Measurements from ENCODE around the gene ZNF579. TPM values are rescaled to one million over a fixed set of nuclear protein-coding genes. Genes with fewer than 3 reads are reported as not detected.

ZNF579 gene
- total and polyA plus RNA-seq, 10 of the 15 experiments (the other 5 are each of a cell fraction or from before 2014, with no cell fraction given) = 0.11 to 11.7 (median 1.5) TPM

DNA sequence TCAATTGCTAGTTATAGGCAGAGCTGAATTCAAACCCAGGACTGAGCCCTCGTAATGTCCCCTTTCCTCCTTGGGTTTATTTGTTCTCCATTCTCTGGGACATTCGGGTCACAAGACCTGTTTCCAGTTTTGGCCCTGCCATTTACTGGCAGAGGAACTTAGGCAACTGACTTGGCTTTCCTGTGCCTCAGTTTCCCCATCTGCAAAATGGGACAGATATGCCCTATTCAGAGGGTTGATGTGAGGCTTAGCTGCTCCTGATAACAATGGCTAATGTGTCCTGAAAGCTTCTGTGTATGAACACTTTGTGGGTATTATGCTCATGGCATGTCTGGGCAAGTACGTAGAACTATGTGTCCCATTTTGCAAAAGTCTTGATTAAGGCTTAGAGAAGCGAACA, 20.4 kb upstream of the ZNF579 start:
- intact Hi-C loops (cut with micrococcal nuclease; ENCODE audit: unreplicated experiment) = loop anchor here (5.0 kb wide), 1 partner anchor 41 kb away; the partner anchor contains the start of genes ZNF580 and ZNF581
- Histone ChIP-seq H3K4me2 (ENCODE audit: control insufficient read depth, insufficient read depth) (peak overlapping the region; percentile 96), H3K36me3 (ENCODE audit: control insufficient read depth in 2 of 2, insufficient read depth in 2 of 2, low read length in 1 of 2) (no peaks in the 10 kb centered on the region), H3K79me2 (ENCODE audit: control insufficient read depth, insufficient read depth, low read length) (peaks cover 13% of the 10 kb centered on the region), H3K9me3 (replicated peaks; ENCODE audit: control insufficient read depth, insufficient read depth, low read length) (no peaks in the 10 kb centered on the region; the same call in 2 of the 3 replicates), H2AFZ (ENCODE audit: control insufficient read depth, low read depth, low read length) (no peak overlapping the region), H4K20me1 (ENCODE audit: control insufficient read depth, insufficient read depth) (no peaks in the 10 kb centered on the region), H3K4me1 (ENCODE audit: control insufficient read depth, insufficient read depth, low read length) (peaks cover 10% of the 10 kb centered on the region; the same call in 1 of the 2 replicates), H3K9ac (ENCODE audit: control insufficient read depth, insufficient read depth, low read length) (peak overlapping the region; percentile 95), H3K4me3 (peak overlapping the region; percentile 88), H3K27me3 (replicated peaks in 1 of 2; ENCODE audit: control insufficient read depth in 2 of 2, insufficient read depth in 2 of 2, low read length in 1 of 2) (no peaks in the 10 kb centered on the region), H3K27ac (ENCODE audit: control insufficient read depth, insufficient read depth) (peak overlapping the region; percentile 99)
- POLR2A ChIA-PET = interaction anchor here (0.7 to 1.4 kb wide), 3 partner anchors 32 to 71 kb away, joined by 4 to 8 read pairs (median 7); no protein-coding TSS in a partner anchor
- SMC1A ChIA-PET (ENCODE audit: uncharacterized antibody, unreplicated experiment) = interaction anchor here (0.6 kb wide), 1 partner anchor 142 kb away, joined by 3 read pairs; no protein-coding TSS in a partner anchor
- 80% methylated on average over 4 of the region's 4 CpGs for WGBS (ENCODE audit: insufficient coverage, insufficient replicate concordance, low lambda C conversion rate, missing lambda C conversion rate)
- in situ Hi-C loops (cut with MboI) = no loop called here
- TSS peak; percentile 74 for BruUV-seq (replicated peaks)
- RAD21 ChIA-PET (ENCODE audit: unreplicated experiment) = interaction anchor here (1.4 kb wide), 1 partner anchor 10 kb away, joined by 4 read pairs; no protein-coding TSS in a partner anchor
- no peak for TF ChIP-seq RFX5 (IDR thresholded peaks at IDR 0.05; ENCODE audit: low read depth, low read length)
- TF ChIP-seq FOXK2 (IDR thresholded peaks at IDR 0.05) = no peak
- TF ChIP-seq RELB (IDR thresholded peaks at IDR 0.05; ENCODE audit: low read depth) = no peak
- TF ChIP-seq TARDBP (IDR thresholded peaks at IDR 0.05; ENCODE audit: borderline replicate concordance) = no peak
- no peak for TF ChIP-seq IRF5 (IDR thresholded peaks at IDR 0.05; ENCODE audit: borderline replicate concordance)
- TF ChIP-seq, protein P1, sequence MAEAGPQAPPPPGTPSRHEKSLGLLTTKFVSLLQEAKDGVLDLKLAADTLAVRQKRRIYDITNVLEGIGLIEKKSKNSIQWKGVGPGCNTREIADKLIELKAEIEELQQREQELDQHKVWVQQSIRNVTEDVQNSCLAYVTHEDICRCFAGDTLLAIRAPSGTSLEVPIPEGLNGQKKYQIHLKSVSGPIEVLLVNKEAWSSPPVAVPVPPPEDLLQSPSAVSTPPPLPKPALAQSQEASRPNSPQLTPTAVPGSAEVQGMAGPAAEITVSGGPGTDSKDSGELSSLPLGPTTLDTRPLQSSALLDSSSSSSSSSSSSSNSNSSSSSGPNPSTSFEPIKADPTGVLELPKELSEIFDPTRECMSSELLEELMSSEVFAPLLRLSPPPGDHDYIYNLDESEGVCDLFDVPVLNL (IDR thresholded peaks at IDR 0.05; ENCODE audit: low read depth, low read length) = no peak
- no peak for TF ChIP-seq TCF12 (IDR thresholded peaks at IDR 0.05; ENCODE audit: low read depth, low read length)
- TF ChIP-seq EZH2 (IDR thresholded peaks at IDR 0.05; ENCODE audit: borderline replicate concordance, control insufficient read depth, low read depth, low read length) = no peak
- TF ChIP-seq MXI1 (IDR thresholded peaks at IDR 0.05; ENCODE audit: low read depth, low read length) = no peak
- TF ChIP-seq EED (IDR thresholded peaks at IDR 0.05; ENCODE audit: low read depth) = no peak
- TF ChIP-seq SMAD5 (IDR thresholded peaks at IDR 0.05; ENCODE audit: low read depth) = no peak
- TF ChIP-seq CHD2 (IDR thresholded peaks at IDR 0.05; ENCODE audit: borderline replicate concordance, low read depth, low read length) = no peak
- TF ChIP-seq ZBTB4 (CRISPR knock-in tag; IDR thresholded peaks at IDR 0.05) = no peak
- ATAC-seq = no peak
- CTCF ChIA-PET = interaction anchor here (1.0 to 2.3 kb wide), 3 partner anchors 30 to 53 kb away, joined by 3 to 11 read pairs (median 6); partner anchors contain the start of gene U2AF2
- FAIRE-seq = no peak
- DNase-seq (ENCODE audit: low read depth, low spot score) = no peak
